OCI-LY7 (cell line): ENCODE measurements around the gene SDCCAG8. TPM values are rescaled to one million over a fixed set of nuclear protein-coding genes. Genes with fewer than 3 reads are reported as not detected.

Source experiments
- BruUV-seq: library from RNA; stranded (reverse); fragments of 400-500 nt; replicated peaks from 2 replicates; lab custom pipeline; 2021; lab: Mats Ljungman, UMichigan
- CTCF ChIA-PET: fragments of 300-600 bp; sonication (Branson Sonifier 250); formaldehyde crosslinking; loops from one replicate; lab custom pipeline; 2022; ENCODE audit warnings: antibody characterized with exemption; ENCODE audit not compliant: unreplicated experiment; lab: Charles Lee
- POLR2A ChIA-PET: fragments of 300-600 bp; sonication (Branson Sonifier 250); formaldehyde crosslinking; loops from one replicate; lab custom pipeline; 2022; ENCODE audit warnings: antibody characterized with exemption; lab: Charles Lee
- DNase-seq: peaks from one replicate; pipeline ENCODE4 v3.0.0-alpha.2; 2015; ENCODE audit warnings: low spot score
- H2AFZ ChIP-seq: fragments of 200-600 bp; sonication (generic), shearing (Covaris generic); 2 replicates; pipeline ENCODE4 v1.6.1; 2014; ENCODE audit warnings: mild to moderate bottlenecking, antibody characterized with exemption, low read length, moderate library complexity
- H3K27ac ChIP-seq: fragments of 200-600 bp; sonication (generic); 2 replicates; pipeline ENCODE4 v1.5.1; 2014; ENCODE audit warnings: mixed run types, low read depth, mild to moderate bottlenecking, moderate library complexity, low read length, inconsistent platforms; ENCODE audit not compliant: poor library complexity, severe bottlenecking
- H3K36me3 ChIP-seq: fragments of 200-600 bp; sonication (generic); 2 replicates; pipeline ENCODE4 v1.6.1; 2014; ENCODE audit warnings: mild to moderate bottlenecking, antibody characterized with exemption, low read length, moderate library complexity, mixed read lengths; ENCODE audit not compliant: insufficient read depth
- H3K4me1 ChIP-seq: fragments of 200-600 bp; sonication (generic); 2 replicates; pipeline ENCODE4 v1.5.1; 2014; ENCODE audit warnings: mild to moderate bottlenecking, low read length; ENCODE audit not compliant: insufficient read depth, poor library complexity, severe bottlenecking
- H3K4me2 ChIP-seq: fragments of 200-600 bp; sonication (generic); 2 replicates; pipeline ENCODE4 v1.6.1; 2014; ENCODE audit warnings: mild to moderate bottlenecking, low read length
- H3K4me3 ChIP-seq: fragments of 200-600 bp; sonication (generic); 2 replicates; pipeline ENCODE4 v1.5.1; 2014; ENCODE audit warnings: mild to moderate bottlenecking, low read depth, low read length; ENCODE audit not compliant: poor library complexity, severe bottlenecking
- H3K79me2 ChIP-seq: fragments of 200-600 bp; sonication (generic); 2 replicates; pipeline ENCODE4 v1.6.1; 2016; ENCODE audit warnings: low read depth, mild to moderate bottlenecking, low read length, moderate library complexity, mixed read lengths; ENCODE audit not compliant: insufficient read depth
- H3K9me2 ChIP-seq: fragments of 200-600 bp; sonication (generic); 2 replicates; pipeline ENCODE4 v1.6.1; 2016; ENCODE audit warnings: mild to moderate bottlenecking, low read length, mixed read lengths; ENCODE audit not compliant: insufficient read depth
- H3K9me3 ChIP-seq: fragments of 200-600 bp; sonication (generic); 2 replicates; pipeline ENCODE4 v1.6.1; 2014; ENCODE audit warnings: mild to moderate bottlenecking, mixed run types, low read length, mixed read lengths
- H4K20me1 ChIP-seq: fragments of 200-600 bp; sonication (generic); 2 replicates; pipeline ENCODE4 v1.6.1; 2014; ENCODE audit warnings: mild to moderate bottlenecking, antibody characterized with exemption, low read length, moderate library complexity, mixed read lengths; ENCODE audit not compliant: insufficient read depth
- EZH2phosphoT487 ChIP-seq: fragments of 200-600 bp; sonication (generic); IDR thresholded peaks from 2 replicates; pipeline ENCODE4 v1.6.1; 2018; ENCODE audit warnings: low read depth, borderline replicate concordance, mild to moderate bottlenecking, mixed run types, antibody characterized with exemption, low read length, moderate library complexity, mixed read lengths
- intact Hi-C: fragments of 100-400 bp; cut with micrococcal nuclease; formaldehyde crosslinking; loops from one replicate; pipeline ENCODE4 v1.10.0; 2022; ENCODE audit not compliant: unreplicated experiment
- total RNA-seq, 2 experiments: library from RNA; depleted of rRNA in 1 of 2; stranded (reverse); fragments of >200 nt in 1 of 2; shearing (Covaris generic) in 1 of 2; gene quantifications; 2 replicates each; pipeline ENCODE4 v1.2.3, GENCODE V29; 2014 to 2022
- TF ChIP-seq, protein P1 (sequence below): fragments of 200-600 bp; sonication (generic); conservative IDR thresholded peaks from 2 replicates; pipeline ENCODE4 v1.5.1; 2014; ENCODE audit warnings: mild to moderate bottlenecking, antibody characterized with exemption, low read length, moderate library complexity, mixed read lengths

SDCCAG8 gene
- total RNA-seq, 2 experiments from 2014 or later, result 18.1 to 28.7 TPM

DNA sequence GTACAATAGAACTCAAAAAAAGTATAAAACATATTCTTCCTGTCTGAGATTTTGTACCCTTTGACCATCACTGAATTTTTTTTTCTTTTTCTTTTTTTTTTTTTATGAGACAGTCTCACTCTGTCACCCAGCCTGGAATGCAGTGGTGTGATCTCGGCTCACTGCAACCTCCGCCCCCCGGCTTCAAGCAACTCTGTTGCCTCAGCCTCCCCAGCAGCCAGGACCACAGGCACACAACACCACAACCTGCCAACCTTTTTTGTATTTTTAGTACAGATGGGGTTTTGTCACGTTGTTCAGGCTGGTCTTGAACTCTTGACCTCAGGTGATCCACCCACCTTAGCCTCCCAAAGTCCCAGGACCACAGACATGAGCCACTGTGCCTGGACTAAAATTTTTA lies 10.4 kb downstream of the SDCCAG8 start:
- Histone ChIP-seq H3K4me2 (no peak overlapping the region), H3K4me3 (no peak overlapping the region), H3K9me3 (no peaks in the 10 kb centered on the region), H4K20me1 (no peaks in the 10 kb centered on the region), H3K9me2 (no peaks in the 10 kb centered on the region), H3K79me2 (no peaks in the 10 kb centered on the region), H2AFZ (no peak overlapping the region), H3K4me1 (peaks cover 32% of the 10 kb centered on the region), H3K27ac (no peak overlapping the region), H3K36me3 (no peaks in the 10 kb centered on the region)
- BruUV-seq, result no TSS peak
- intact Hi-C loops, result no loop called here
- TF ChIP-seq, protein P1, sequence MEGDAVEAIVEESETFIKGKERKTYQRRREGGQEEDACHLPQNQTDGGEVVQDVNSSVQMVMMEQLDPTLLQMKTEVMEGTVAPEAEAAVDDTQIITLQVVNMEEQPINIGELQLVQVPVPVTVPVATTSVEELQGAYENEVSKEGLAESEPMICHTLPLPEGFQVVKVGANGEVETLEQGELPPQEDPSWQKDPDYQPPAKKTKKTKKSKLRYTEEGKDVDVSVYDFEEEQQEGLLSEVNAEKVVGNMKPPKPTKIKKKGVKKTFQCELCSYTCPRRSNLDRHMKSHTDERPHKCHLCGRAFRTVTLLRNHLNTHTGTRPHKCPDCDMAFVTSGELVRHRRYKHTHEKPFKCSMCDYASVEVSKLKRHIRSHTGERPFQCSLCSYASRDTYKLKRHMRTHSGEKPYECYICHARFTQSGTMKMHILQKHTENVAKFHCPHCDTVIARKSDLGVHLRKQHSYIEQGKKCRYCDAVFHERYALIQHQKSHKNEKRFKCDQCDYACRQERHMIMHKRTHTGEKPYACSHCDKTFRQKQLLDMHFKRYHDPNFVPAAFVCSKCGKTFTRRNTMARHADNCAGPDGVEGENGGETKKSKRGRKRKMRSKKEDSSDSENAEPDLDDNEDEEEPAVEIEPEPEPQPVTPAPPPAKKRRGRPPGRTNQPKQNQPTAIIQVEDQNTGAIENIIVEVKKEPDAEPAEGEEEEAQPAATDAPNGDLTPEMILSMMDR, result no peak
- no peak for TF ChIP-seq EZH2phosphoT487
- no peak for DNase-seq
- POLR2A ChIA-PET, result interaction anchor here (0.6 to 1.7 kb wide), 4 partner anchors 9 to 1027 kb away, joined by 3 to 10 read pairs (median 3); partner anchors contain the start of genes CEP170 and SDCCAG8
- CTCF ChIA-PET, result no interaction called here

DNA sequence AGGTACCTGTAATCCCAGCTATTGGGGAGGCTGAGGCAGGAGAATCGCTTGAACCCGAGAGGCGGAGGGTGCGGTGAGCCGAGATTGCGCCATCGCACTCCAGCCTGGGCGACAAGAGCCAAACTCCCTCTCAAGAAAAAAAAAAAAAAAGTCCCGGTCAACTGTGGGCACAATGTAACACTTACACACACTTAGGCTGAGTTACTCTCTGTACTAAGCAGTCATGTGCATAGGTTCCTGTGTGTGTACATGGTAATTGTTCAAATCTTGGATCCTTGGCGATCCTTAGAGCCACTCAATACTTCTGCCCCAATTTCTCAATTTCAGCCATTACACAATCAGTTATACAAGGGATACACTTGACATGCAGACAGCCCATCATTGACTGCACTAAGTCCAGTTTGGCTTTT lies 11.6 kb downstream of the SDCCAG8 start:
- Histone ChIP-seq H2AFZ (no peak overlapping the region), H3K27ac (no peak overlapping the region), H3K9me2 (no peaks in the 10 kb centered on the region), H3K4me3 (no peak overlapping the region), H4K20me1 (no peaks in the 10 kb centered on the region), H3K36me3 (no peaks in the 10 kb centered on the region), H3K4me1 (peaks cover 32% of the 10 kb centered on the region), H3K9me3 (no peaks in the 10 kb centered on the region), H3K4me2 (no peak overlapping the region), H3K79me2 (no peaks in the 10 kb centered on the region)
- DNase-seq, result no peak
- POLR2A ChIA-PET, result no interaction called here
- intact Hi-C loops, result no loop called here
- CTCF ChIA-PET, result no interaction called here
- TF ChIP-seq EZH2phosphoT487, result no peak
- TF ChIP-seq, protein P1, result no peak
- no TSS peak for BruUV-seq

- intact Hi-C loops, result no loop called here
- DNase-seq, result no peak
- Histone ChIP-seq H3K4me1 (peaks cover 32% of the 10 kb centered on the region), H3K9me3 (no peaks in the 10 kb centered on the region), H3K4me2 (peak overlapping the region; percentile 85), H3K36me3 (0 out of 2 replicates have a peak, but pooled peaks cover 3% of the 10 kb centered on the region), H3K9me2 (no peaks in the 10 kb centered on the region), H2AFZ (no peak overlapping the region), H4K20me1 (no peaks in the 10 kb centered on the region), H3K79me2 (no peaks in the 10 kb centered on the region), H3K27ac (no peak overlapping the region), H3K4me3 (no peak overlapping the region)
- TF ChIP-seq EZH2phosphoT487, result no peak
- TF ChIP-seq, protein P1, result no peak
- CTCF ChIA-PET, result no interaction called here
- BruUV-seq, result no TSS peak
- POLR2A ChIA-PET, result interaction anchor here (0.6 kb wide), 1 partner anchor 48 kb away, joined by 4 read pairs; no protein-coding TSS in a partner anchor
These were observed 12.2 kb downstream of the SDCCAG8 start for GRCh38 chr1:243267914-243268653.
